T-helper 2 cell treated with Interferon-gamma antibody and Interleukin-4, amounts not matched to agents 5 μg/mL and 100 μg/mL, for 36 hours (primary cell): Measurements from ENCODE around the gene SCAPER.

ENCODE experiments used
- DNase-seq: peaks from one replicate; pipeline ENCODE4 v3.0.0; 2021; ENCODE audit warnings: low spot score
- H3K27ac Mint-ChIP-seq: one replicate; pipeline ENCODE4 v1.8.0; 2021; ENCODE audit warnings: mild to moderate bottlenecking, mixed read lengths
- H3K27me3 Mint-ChIP-seq: one replicate; pipeline ENCODE4 v1.8.0; 2021; ENCODE audit warnings: low read depth, mixed read lengths
- H3K36me3 Mint-ChIP-seq: one replicate; pipeline ENCODE4 v1.8.0; 2021; ENCODE audit warnings: low read depth, mixed read lengths
- H3K4me1 Mint-ChIP-seq: one replicate; pipeline ENCODE4 v1.8.0; 2021; ENCODE audit warnings: low read depth, mixed read lengths
- H3K4me3 Mint-ChIP-seq: one replicate; pipeline ENCODE4 v1.8.0; 2022; ENCODE audit warnings: mild to moderate bottlenecking, moderate library complexity, mixed read lengths
- H3K9me3 Mint-ChIP-seq: one replicate; pipeline ENCODE4 v1.8.0; 2021; ENCODE audit warnings: mixed read lengths

The SCAPER gene

GRCh38 chr15:76380249-76380648, 524.9 kb downstream of the SCAPER start:
- DNase-seq, result no peak
- H3K4me3 Mint-ChIP-seq, result no peak overlapping the region
- H3K9me3 Mint-ChIP-seq, result no peaks in the 10 kb centered on the region
- H3K4me1 Mint-ChIP-seq, result no peaks in the 10 kb centered on the region
- H3K36me3 Mint-ChIP-seq, result no peaks in the 10 kb centered on the region
- no peak overlapping the region for H3K27ac Mint-ChIP-seq
- H3K27me3 Mint-ChIP-seq, result no peaks in the 10 kb centered on the region

- no peaks in the 10 kb centered on the region for H3K27me3 Mint-ChIP-seq
- H3K4me1 Mint-ChIP-seq, result no peaks in the 10 kb centered on the region
- H3K27ac Mint-ChIP-seq, result no peak overlapping the region
- H3K9me3 Mint-ChIP-seq, result no peaks in the 10 kb centered on the region
- no peaks in the 10 kb centered on the region for H3K36me3 Mint-ChIP-seq
- DNase-seq, result no peak
- H3K4me3 Mint-ChIP-seq, result no peak overlapping the region
These were observed 526.4 kb downstream of the SCAPER start for GRCh38 chr15:76378691-76379090.

GRCh38 chr15:76377751-76378150, 527.4 kb downstream of the SCAPER start:
- Mint-ChIP-seq H3K9me3 (no peaks in the 10 kb centered on the region), H3K36me3 (no peaks in the 10 kb centered on the region), H3K4me3 (no peak overlapping the region), H3K27ac (no peak overlapping the region), H3K4me1 (no peaks in the 10 kb centered on the region), H3K27me3 (no peaks in the 10 kb centered on the region)
- no peak for DNase-seq

DNA sequence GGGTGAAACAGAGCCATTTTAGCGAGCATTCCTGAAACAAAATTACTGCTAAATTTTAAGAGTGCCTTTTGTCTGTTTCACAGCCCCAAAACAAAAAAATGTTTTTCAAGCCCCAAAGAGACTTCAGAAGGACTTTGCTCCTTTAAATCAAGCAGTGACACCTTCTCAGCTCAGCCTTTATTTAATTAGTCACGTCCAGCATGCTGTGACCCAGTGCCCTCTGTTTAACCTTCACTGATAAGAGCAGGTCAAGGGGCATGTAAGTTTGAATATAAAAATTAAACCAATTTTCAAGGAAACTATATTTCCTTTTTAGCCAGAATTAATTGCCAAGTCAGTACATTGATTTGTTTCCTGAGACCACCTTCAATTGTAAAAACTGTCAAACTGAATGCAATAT, 527.9 kb downstream of the SCAPER start:
- Mint-ChIP-seq H3K9me3 (no peaks in the 10 kb centered on the region), H3K27me3 (no peaks in the 10 kb centered on the region), H3K27ac (no peak overlapping the region), H3K4me3 (no peak overlapping the region), H3K4me1 (no peaks in the 10 kb centered on the region), H3K36me3 (no peaks in the 10 kb centered on the region)
- DNase-seq, result no peak

GRCh38 chr15:76376816-76377215, 528.3 kb downstream of the SCAPER start:
- H3K27me3 Mint-ChIP-seq, result no peaks in the 10 kb centered on the region
- no peak overlapping the region for H3K27ac Mint-ChIP-seq
- H3K4me3 Mint-ChIP-seq, result no peak overlapping the region
- no peaks in the 10 kb centered on the region for H3K9me3 Mint-ChIP-seq
- no peaks in the 10 kb centered on the region for H3K36me3 Mint-ChIP-seq
- no peak for DNase-seq
- H3K4me1 Mint-ChIP-seq, result no peaks in the 10 kb centered on the region

DNA sequence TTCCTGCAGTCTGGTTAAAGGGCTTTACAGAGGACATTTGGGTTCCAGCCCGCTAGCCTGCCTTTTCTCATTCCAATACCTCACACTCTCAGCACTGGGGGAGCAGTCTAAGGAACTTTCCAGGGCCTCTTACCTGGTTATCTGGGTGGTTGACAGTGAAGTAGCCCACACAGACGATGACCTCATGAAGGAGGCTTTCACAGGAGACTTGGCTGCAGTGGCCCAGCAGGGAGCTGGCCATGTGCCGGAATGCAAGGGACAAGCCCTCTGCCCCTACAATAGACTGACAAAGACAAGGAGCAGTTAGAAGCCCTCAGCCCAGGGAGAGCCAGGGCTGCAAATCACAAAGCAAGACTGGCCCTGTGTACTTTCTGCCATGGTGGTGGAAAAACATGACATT, 529.1 kb downstream of the SCAPER start:
- DNase-seq, result no peak
- Mint-ChIP-seq H3K9me3 (no peaks in the 10 kb centered on the region), H3K4me1 (no peaks in the 10 kb centered on the region), H3K4me3 (no peak overlapping the region), H3K27me3 (no peaks in the 10 kb centered on the region), H3K27ac (no peak overlapping the region), H3K36me3 (no peaks in the 10 kb centered on the region)

- no peak for DNase-seq
- H3K27me3 Mint-ChIP-seq, result no peaks in the 10 kb centered on the region
- no peaks in the 10 kb centered on the region for H3K9me3 Mint-ChIP-seq
These were observed 537.0 kb downstream of the SCAPER start for GRCh38 chr15:76368122-76368621.

GRCh38 chr15:76366714-76367113, 538.4 kb downstream of the SCAPER start:
- Mint-ChIP-seq H3K36me3 (no peaks in the 10 kb centered on the region), H3K9me3 (no peaks in the 10 kb centered on the region), H3K27me3 (no peaks in the 10 kb centered on the region), H3K4me1 (no peaks in the 10 kb centered on the region), H3K27ac (no peak overlapping the region), H3K4me3 (no peak overlapping the region)
- DNase-seq, result no peak

More at GRCh38 chr15:76368122-76368621, 537.0 kb downstream of the SCAPER start:
- H3K4me3 Mint-ChIP-seq, result no peak overlapping the region
- no peaks in the 10 kb centered on the region for H3K4me1 Mint-ChIP-seq
- no peak overlapping the region for H3K27ac Mint-ChIP-seq
- H3K36me3 Mint-ChIP-seq, result no peaks in the 10 kb centered on the region

GRCh38 chr15:76363251-76363650, 541.9 kb downstream of the SCAPER start:
- no peaks in the 10 kb centered on the region for H3K4me1 Mint-ChIP-seq
- no peak for DNase-seq
- H3K36me3 Mint-ChIP-seq, result no peaks in the 10 kb centered on the region
- no peaks in the 10 kb centered on the region for H3K27me3 Mint-ChIP-seq
- no peak overlapping the region for H3K4me3 Mint-ChIP-seq
- H3K27ac Mint-ChIP-seq, result no peak overlapping the region
- H3K9me3 Mint-ChIP-seq, result no peaks in the 10 kb centered on the region

- Mint-ChIP-seq H3K27ac (no peak overlapping the region), H3K36me3 (no peaks in the 10 kb centered on the region), H3K4me1 (no peaks in the 10 kb centered on the region), H3K4me3 (no peak overlapping the region), H3K9me3 (no peaks in the 10 kb centered on the region), H3K27me3 (peaks cover 2% of the 10 kb centered on the region)
- DNase-seq, result no peak
These were observed 544.7 kb downstream of the SCAPER start for GRCh38 chr15:76360416-76360815.

GRCh38 chr15:76359152-76359551, 546.0 kb downstream of the SCAPER start:
- Mint-ChIP-seq H3K27me3 (peaks cover 3% of the 10 kb centered on the region), H3K9me3 (no peaks in the 10 kb centered on the region), H3K36me3 (no peaks in the 10 kb centered on the region), H3K4me3 (no peak overlapping the region), H3K4me1 (no peaks in the 10 kb centered on the region), H3K27ac (no peak overlapping the region)
- no peak for DNase-seq

GRCh38 chr15:76358453-76358852, 546.7 kb downstream of the SCAPER start:
- Mint-ChIP-seq H3K27me3 (peaks cover 3% of the 10 kb centered on the region), H3K9me3 (no peaks in the 10 kb centered on the region), H3K4me1 (no peaks in the 10 kb centered on the region), H3K4me3 (no peak overlapping the region), H3K36me3 (no peaks in the 10 kb centered on the region), H3K27ac (no peak overlapping the region)
- no peak for DNase-seq

DNA sequence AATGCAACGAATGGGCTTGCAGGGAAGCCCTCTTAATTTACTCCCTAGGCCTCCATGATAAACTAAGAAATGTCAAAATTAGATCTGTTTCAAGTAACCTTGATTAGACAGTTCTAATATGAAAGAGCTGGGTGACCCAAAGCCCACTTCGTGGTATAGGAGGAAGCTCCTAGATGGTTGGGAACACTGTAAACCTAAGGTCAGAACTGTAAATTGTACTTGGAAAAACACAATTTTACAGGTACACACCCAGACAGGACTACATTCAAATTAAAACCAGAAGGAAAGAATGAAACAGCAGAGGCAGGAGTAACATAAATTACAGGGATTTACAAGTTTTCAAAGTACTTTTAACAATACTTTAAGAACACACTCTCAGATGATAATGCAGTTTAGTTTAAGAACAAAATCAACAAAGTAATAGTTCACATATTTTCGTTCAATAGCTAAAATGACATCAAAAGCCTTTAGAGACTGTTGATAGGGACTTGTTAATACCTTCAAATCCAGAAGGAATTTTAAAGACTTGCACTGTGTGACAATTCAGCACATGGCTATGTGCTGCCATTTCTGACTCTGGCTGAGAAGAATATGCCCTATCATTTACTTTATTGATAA, 550.2 kb downstream of the SCAPER start:
- Mint-ChIP-seq H3K36me3 (no peaks in the 10 kb centered on the region), H3K4me3 (no peak overlapping the region), H3K27ac (no peak overlapping the region), H3K27me3 (peaks cover 17% of the 10 kb centered on the region), H3K4me1 (no peaks in the 10 kb centered on the region), H3K9me3 (no peaks in the 10 kb centered on the region)
- DNase-seq, result no peak

DNA sequence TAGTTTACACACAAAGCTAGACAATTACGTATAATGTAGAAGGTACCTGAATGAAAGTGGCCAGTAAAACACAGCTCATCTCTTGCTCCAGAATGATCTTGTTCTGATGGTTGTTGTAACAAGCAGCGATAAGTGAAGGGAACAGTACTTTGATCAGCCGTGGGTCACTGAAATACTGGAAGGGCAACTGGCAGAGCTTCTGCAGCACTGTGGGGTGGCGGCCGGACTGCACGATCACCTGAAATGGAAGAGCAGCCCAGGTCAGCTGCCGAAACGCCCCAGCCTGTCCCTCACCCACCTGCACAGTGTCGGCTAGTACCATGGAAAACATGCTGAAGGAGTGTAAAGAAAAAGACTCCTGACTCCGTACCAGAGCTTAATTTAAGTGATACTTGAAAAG, 551.2 kb downstream of the SCAPER start:
- Mint-ChIP-seq H3K36me3 (no peaks in the 10 kb centered on the region), H3K4me3 (no peak overlapping the region), H3K27me3 (peaks cover 24% of the 10 kb centered on the region), H3K9me3 (no peaks in the 10 kb centered on the region), H3K27ac (no peak overlapping the region), H3K4me1 (no peaks in the 10 kb centered on the region)
- DNase-seq, result no peak

DNA sequence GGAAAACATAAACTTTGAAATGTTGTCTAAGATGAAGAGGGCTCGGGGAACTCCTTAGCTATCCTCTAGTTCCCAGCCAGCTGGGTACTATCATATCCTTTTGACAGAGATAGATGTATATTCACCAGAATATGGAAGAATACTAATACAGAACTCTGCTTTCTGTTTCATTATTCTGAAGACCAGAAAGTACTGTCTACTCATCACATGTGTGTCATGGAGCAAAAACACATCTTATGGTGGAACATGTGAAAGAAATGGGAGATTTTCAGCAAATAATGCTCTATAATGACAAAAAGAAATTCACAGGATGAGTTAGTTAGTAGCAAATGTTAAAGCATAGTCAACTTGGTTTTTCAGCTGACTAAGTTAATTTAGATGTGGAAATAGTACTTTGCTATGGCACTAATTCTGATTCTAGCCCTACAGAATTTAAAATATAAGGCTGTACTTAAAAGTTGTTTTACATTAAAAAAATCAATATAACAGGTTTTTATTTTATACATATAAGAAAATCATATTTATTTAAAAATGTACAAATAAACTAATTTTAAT, 552.0 kb downstream of the SCAPER start:
- Mint-ChIP-seq H3K9me3 (no peaks in the 10 kb centered on the region), H3K36me3 (no peaks in the 10 kb centered on the region), H3K27me3 (peaks cover 32% of the 10 kb centered on the region), H3K27ac (no peak overlapping the region), H3K4me1 (no peaks in the 10 kb centered on the region), H3K4me3 (no peak overlapping the region)
- DNase-seq, result no peak
